HepG2 (cell line): Measurements from ENCODE around the gene JMJD1C. TPM values are rescaled to one million over a fixed set of nuclear protein-coding genes. Genes with fewer than 3 reads are reported as not detected.

ENCODE experiments used
- ATAC-seq: fragments of 200-7000 bp; cut with Tn5 transposase; 3 replicates; pipeline ENCODE4 v1.9.1; 2020; ENCODE audit warnings: mild to moderate bottlenecking, moderate library complexity
- BruUV-seq: library from RNA; stranded (reverse); fragments of 400-500 nt; replicated peaks from 2 replicates; lab custom pipeline; 2021; lab: Mats Ljungman, UMichigan
- CTCF ChIA-PET: fragments of 300-600 bp; formaldehyde crosslinking; extraction: SDS; loops from one replicate; lab custom pipeline; 2021; ENCODE audit warnings: low total read pairs, inconsistent platforms, low intra/inter-chr PET ratio; lab: Yijun Ruan, JAX
- POLR2A ChIA-PET: fragments of 350-600 bp; sonication (Branson Sonifier 250); formaldehyde crosslinking; loops from one replicate; lab custom pipeline; 2020; ENCODE audit warnings: antibody characterized with exemption, inconsistent platforms; lab: Yijun Ruan, JAX
- DNase-seq: peaks from one replicate; pipeline ENCODE4 v3.0.0-alpha.2; 2015; ENCODE audit warnings: low spot score
- FAIRE-seq: peaks from 3 replicates; lab custom pipeline; 2011; peaks lifted over from hg19 to GRCh38; lab: Jason Lieb, UNC
- H2AFZ ChIP-seq: one replicate; pipeline ENCODE4 v1.6.1; 2011; ENCODE audit warnings: low read length, inconsistent platforms
- H3K27ac ChIP-seq: fragments of 300-600 bp; 3 replicates; pipeline ENCODE4 v1.8.0; 2011; ENCODE audit warnings: mixed run types, mild to moderate bottlenecking, mixed read lengths, low read length, inconsistent platforms; ENCODE audit not compliant: insufficient read depth; ENCODE audit errors: extremely low read length
- H3K27me3 ChIP-seq, 2 experiments: fragments of 200-600 bp in 1 of 2; 2 replicates in 1 of 2; 3 replicates in 1 of 2; pipeline versions ENCODE4 v1.6.0 to v1.8.0; 2011; ENCODE audit warnings: low read length in 2 of 2, mild to moderate bottlenecking in 2 of 2, moderate library complexity in 2 of 2, inconsistent platforms in 1 of 2; ENCODE audit not compliant: insufficient read depth in 2 of 2, control insufficient read depth in 1 of 2
- H3K36me3 ChIP-seq, 2 experiments: fragments of 200-600 bp in 1 of 2; replicated peaks in 1 of 2; 2 replicates in 1 of 2; 3 replicates in 1 of 2; pipeline versions ENCODE4 v1.5.1 to v1.8.0; 2011; ENCODE audit warnings: low read length in 2 of 2, inconsistent platforms in 1 of 2; ENCODE audit not compliant: insufficient read depth in 2 of 2, control insufficient read depth in 1 of 2
- H3K4me1 ChIP-seq: 2 replicates; pipeline ENCODE4 v1.5.1; 2012; ENCODE audit warnings: low read length, inconsistent platforms; ENCODE audit not compliant: insufficient read depth
- H3K4me2 ChIP-seq: 2 replicates; pipeline ENCODE4 v1.6.0; 2011; ENCODE audit warnings: low read depth, low read length, inconsistent platforms
- H3K4me3 ChIP-seq, 3 experiments: fragments of 200-600 bp in 1 of 3; sonication (generic), shearing (Covaris generic) in 1 of 3; replicated peaks in 1 of 3; 2 replicates each; pipeline ENCODE4 v1.5.1; 2011 to 2016; ENCODE audit warnings: low read length in 3 of 3, inconsistent platforms in 2 of 3, low read depth in 2 of 3, mild to moderate bottlenecking in 2 of 3, control low read depth in 1 of 3, mixed read lengths in 1 of 3; ENCODE audit not compliant: insufficient read depth in 1 of 3
- H3K79me2 ChIP-seq: one replicate; pipeline ENCODE4 v1.6.1; 2011; ENCODE audit warnings: low read length, inconsistent platforms; ENCODE audit not compliant: insufficient read depth
- H3K9ac ChIP-seq: 2 replicates; pipeline ENCODE4 v1.6.0; 2011; ENCODE audit warnings: mild to moderate bottlenecking, low read depth, low read length, inconsistent platforms; ENCODE audit not compliant: insufficient read depth
- H3K9me3 ChIP-seq: 2 replicates; pipeline ENCODE4 v1.5.1; 2012; ENCODE audit warnings: mild to moderate bottlenecking, low read length
- H4K20me1 ChIP-seq: 2 replicates; pipeline ENCODE4 v1.6.0; 2011; ENCODE audit warnings: inconsistent platforms, mild to moderate bottlenecking, low read length, moderate library complexity; ENCODE audit not compliant: insufficient read depth
- HOXA7 ChIP-seq: sonication (generic); formaldehyde crosslinking; IDR thresholded peaks from 2 replicates; pipeline ENCODE4 v1.8.1; 2022; ENCODE audit warnings: mild to moderate bottlenecking, missing genetic modification reagents, moderate library complexity
- KDM3A ChIP-seq: IDR thresholded peaks from 2 replicates; pipeline ENCODE4 v1.6.1; 2018; ENCODE audit warnings: low read depth, missing compliant biosample characterization
- MIER3 ChIP-seq: IDR thresholded peaks from 2 replicates; pipeline ENCODE4 v1.6.1; 2016; ENCODE audit warnings: missing compliant biosample characterization, borderline replicate concordance
- NFATC3 ChIP-seq: sonication (generic); formaldehyde crosslinking; IDR thresholded peaks from 2 replicates; pipeline ENCODE4 v1.5.1; 2020; ENCODE audit warnings: mild to moderate bottlenecking, missing genetic modification reagents
- PTBP1 ChIP-seq: fragments of 200-400 bp; formaldehyde crosslinking; IDR thresholded peaks from 2 replicates; pipeline ENCODE4 v1.6.1; 2018; ENCODE audit warnings: low read length, low read depth; ENCODE audit not compliant: poor library complexity, severe bottlenecking
- RBM22 ChIP-seq: fragments of 200-400 bp; formaldehyde crosslinking; optimal IDR thresholded peaks from 2 replicates; pipeline ENCODE3; 2017; ENCODE audit warnings: mild to moderate bottlenecking, low read length, moderate library complexity
- SAFB2 ChIP-seq: sonication (generic); formaldehyde crosslinking; IDR thresholded peaks from 2 replicates; pipeline ENCODE4 v1.5.1; 2020; ENCODE audit warnings: missing genetic modification reagents, low read depth, mild to moderate bottlenecking, borderline replicate concordance
- SKI ChIP-seq: fragments of 450-650 bp; IDR thresholded peaks from one replicate; pipeline ENCODE4 v1.6.1; 2018; ENCODE audit warnings: mild to moderate bottlenecking; ENCODE audit not compliant: partially characterized antibody
- TP53 ChIP-seq: sonication (generic); formaldehyde crosslinking; conservative IDR thresholded peaks from 2 replicates; pipeline ENCODE4 v1.4.0; 2020; ENCODE audit warnings: missing genetic modification reagents
- ZBTB44 ChIP-seq: sonication (generic); formaldehyde crosslinking; IDR thresholded peaks from 2 replicates; pipeline ENCODE4 v1.4.0; 2020; ENCODE audit warnings: missing genetic modification reagents
- ZNF782 ChIP-seq: sonication (generic); formaldehyde crosslinking; IDR thresholded peaks from 2 replicates; pipeline ENCODE4 v1.4.0; 2020; ENCODE audit warnings: missing genetic modification reagents, mild to moderate bottlenecking, borderline replicate concordance
- ZSCAN29 ChIP-seq: sonication (generic); formaldehyde crosslinking; conservative IDR thresholded peaks from 2 replicates; pipeline ENCODE4 v1.4.0; 2020; ENCODE audit warnings: mild to moderate bottlenecking, missing genetic modification reagents
- WGBS: methylation state at CpG from one replicate; pipeline ENCODE4 v1.1.6; 2017; ENCODE audit warnings: low lambda C conversion rate; 5-methylcytosine and 5-hydroxymethylcytosine counted together
- in situ Hi-C: cut with HindIII; loops from 2 replicates; pipeline ENCODE4 v1.10.0; 2017; ENCODE audit warnings: low pct_unique_long_range_greater_than_20kb; ENCODE audit not compliant: extremely low pct_ligation_motif_present
- intact Hi-C: fragments of 100-400 bp; cut with micrococcal nuclease; formaldehyde crosslinking; loops from one replicate; pipeline ENCODE4 v1.10.0; 2022; ENCODE audit not compliant: unreplicated experiment
- polyA plus RNA-seq, 8 experiments: library from polyadenylated mRNA; depleted of rRNA in 3 of 8; stranded (reverse) in 7 of 8; unstranded in 1 of 8; fragments of >200 nt; fragmentation: Illumina TruSeq in 4 of 8; extraction: Trizol in 4 of 8; gene quantifications; 2 replicates each; pipeline versions ENCODE4 v1.2.1 to v1.2.3, GENCODE V29; 2011 to 2016; ENCODE audit warnings: low read depth in 4 of 8, missing spikeins in 1 of 8, mixed read lengths in 1 of 8; ENCODE audit not compliant: insufficient read depth in 1 of 8
- total RNA-seq, 5 experiments: library from RNA; depleted of rRNA; stranded (reverse); fragments of >200 nt; fragmentation: Illumina TruSeq; extraction: Trizol; gene quantifications; 2 replicates each; pipeline ENCODE4 v1.2.3, GENCODE V29; 2016; ENCODE audit warnings: low read depth in 1 of 5

The JMJD1C gene
- total and polyA plus RNA-seq, 2 of the 13 experiments (the other 11 are each of a cell fraction or from before 2014, with no cell fraction given): 42.3 to 42.7 TPM

- H3K27ac ChIP-seq: no peak overlapping the region
- H4K20me1 ChIP-seq: no peaks in the 10 kb centered on the region
- ChIA-PET POLR2A (no interaction called here), CTCF (no interaction called here)
- H2AFZ ChIP-seq: no peak overlapping the region
- no peak overlapping the region for H3K4me3 ChIP-seq
- H3K79me2 ChIP-seq: no peaks in the 10 kb centered on the region
- intact Hi-C loops: no loop called here
- DNase-seq (no peak), ATAC-seq (no peak), FAIRE-seq (no peak)
- no peaks in the 10 kb centered on the region for H3K4me1 ChIP-seq
- H3K27me3 ChIP-seq: no peaks in the 10 kb centered on the region
- no peaks in the 10 kb centered on the region for H3K9me3 ChIP-seq
- in situ Hi-C loops: loop anchor here (5.0 to 10.0 kb wide), 2 partner anchors 467 to 550 kb away; no protein-coding TSS in a partner anchor
- TF ChIP-seq NFATC3 (CRISPR knock-in tag): no peak
- TF ChIP-seq SAFB2 (CRISPR knock-in tag): no peak
- TF ChIP-seq MIER3 (CRISPR knock-in tag): no peak
- TF ChIP-seq TP53 (CRISPR knock-in tag): no peak
- no peak for TF ChIP-seq SKI
- TF ChIP-seq PTBP1: no peak
- no peak for TF ChIP-seq ZSCAN29 (CRISPR knock-in tag)
- TF ChIP-seq ZNF782: no peak
- TF ChIP-seq, all 625 proteins: peak for 0
- peaks cover 2 to 15% of the 10 kb centered on the region in 2 experiments; a peak in 3 of 5 replicates for H3K36me3 ChIP-seq
- no TSS peak for BruUV-seq
- H3K9ac ChIP-seq: no peak overlapping the region
- 97% methylated on average over 7 of the region's 7 CpGs for WGBS
- H3K4me2 ChIP-seq: no peak overlapping the region
Observed at GRCh38 chr10:63165249-63165648, 300.5 kb downstream of the JMJD1C start.

- Histone ChIP-seq H3K27ac (no peak overlapping the region), H3K4me2 (no peak overlapping the region), H3K27me3 (no peaks in the 10 kb centered on the region), H3K4me1 (no peaks in the 10 kb centered on the region), H3K9ac (no peak overlapping the region), H3K9me3 (no peaks in the 10 kb centered on the region), H3K79me2 (no peaks in the 10 kb centered on the region), H3K4me3 (no peak overlapping the region), H4K20me1 (no peaks in the 10 kb centered on the region), H3K36me3 (peaks cover 0 to 11% of the 10 kb centered on the region in 2 experiments; a peak in 1 of 5 replicates), H2AFZ (no peak overlapping the region)
- no TSS peak for BruUV-seq
- no peak for FAIRE-seq
- intact Hi-C loops (no loop called here), in situ Hi-C loops (loop anchor here (10.0 kb wide), 1 partner anchor 551 kb away; no protein-coding TSS in a partner anchor)
- TF ChIP-seq RBM22 (peak; percentile 27), KDM3A (CRISPR knock-in tag) (no peak), ZBTB44 (CRISPR knock-in tag) (no peak), HOXA7 (CRISPR knock-in tag) (no peak)
- ChIA-PET POLR2A (no interaction called here), CTCF (no interaction called here)
- no peak for DNase-seq
- ATAC-seq: no peak; the same call in 2 of the 3 replicates
- 92% methylated on average over 2 of the region's 2 CpGs for WGBS
Observed at GRCh38 chr10:63164166-63164623, 301.6 kb downstream of the JMJD1C start.
